Neural crest cell (in vitro differentiated cells): Measurements from ENCODE around the gene SCAMP5. TPM values are rescaled to one million over a fixed set of nuclear protein-coding genes. Genes with fewer than 3 reads are reported as not detected.

Experiments
- DNase-seq: peaks from one replicate; pipeline ENCODE4 v3.0.0; 2021; ENCODE audit warnings: low read depth, mixed read lengths, low spot score
- H3K27ac Mint-ChIP-seq: one replicate; pipeline ENCODE4 v1.8.0; 2021; ENCODE audit warnings: mild to moderate bottlenecking, mixed read lengths; ENCODE audit not compliant: unreplicated experiment
- H3K27me3 Mint-ChIP-seq: 2 replicates; pipeline ENCODE4 v1.8.0; 2021; ENCODE audit warnings: low read depth, mild to moderate bottlenecking, mixed read lengths
- H3K36me3 Mint-ChIP-seq: 2 replicates; pipeline ENCODE4 v1.8.0; 2021; ENCODE audit warnings: low read depth, mild to moderate bottlenecking, mixed read lengths
- H3K4me1 Mint-ChIP-seq: 2 replicates; pipeline ENCODE4 v1.8.0; 2021; ENCODE audit warnings: mixed read lengths
- H3K4me3 Mint-ChIP-seq: one replicate; pipeline ENCODE4 v1.8.0; 2021; ENCODE audit warnings: mild to moderate bottlenecking, mixed read lengths
- H3K9me3 Mint-ChIP-seq: 2 replicates; pipeline ENCODE4 v1.8.0; 2021; ENCODE audit warnings: mixed read lengths
- CTCF ChIP-seq: fragments of 200-600 bp; sonication (generic); conservative IDR thresholded peaks from 2 replicates; pipeline ENCODE4 v1.5.0; 2021; ENCODE audit warnings: antibody characterized with exemption, mild to moderate bottlenecking
- total RNA-seq: library from RNA; stranded (reverse); gene quantifications from 2 replicates; pipeline ENCODE4 v1.2.1, GENCODE V29; 2021

The SCAMP5 gene
- total RNA-seq, 1 donor from 2014 or later: 39.4 TPM

GRCh38 chr15:75030424-75030823, 35.1 kb downstream of the SCAMP5 start:
- H3K4me3 Mint-ChIP-seq: no peak overlapping the region
- H3K4me1 Mint-ChIP-seq: peaks cover 7% of the 10 kb centered on the region
- no peaks in the 10 kb centered on the region for H3K9me3 Mint-ChIP-seq
- H3K27me3 Mint-ChIP-seq: no peaks in the 10 kb centered on the region
- DNase-seq: no peak
- TF ChIP-seq CTCF: no peak
- peaks cover 4% of the 10 kb centered on the region for H3K36me3 Mint-ChIP-seq
- no peak overlapping the region for H3K27ac Mint-ChIP-seq

GRCh38 chr15:75031848-75032247, 36.5 kb downstream of the SCAMP5 start:
- DNase-seq: no peak
- Mint-ChIP-seq H3K27me3 (no peaks in the 10 kb centered on the region), H3K9me3 (no peaks in the 10 kb centered on the region), H3K4me1 (peaks cover 14% of the 10 kb centered on the region), H3K4me3 (no peak overlapping the region), H3K36me3 (peaks cover 8% of the 10 kb centered on the region), H3K27ac (no peak overlapping the region)
- no peak for TF ChIP-seq CTCF

- DNase-seq: no peak
- no peaks in the 10 kb centered on the region for H3K27me3 Mint-ChIP-seq
- H3K9me3 Mint-ChIP-seq: no peaks in the 10 kb centered on the region
- H3K4me1 Mint-ChIP-seq: peaks cover 19% of the 10 kb centered on the region
- H3K36me3 Mint-ChIP-seq: peaks cover 8% of the 10 kb centered on the region
- TF ChIP-seq CTCF: no peak
- H3K4me3 Mint-ChIP-seq: no peak overlapping the region
- H3K27ac Mint-ChIP-seq: no peak overlapping the region
Observed at GRCh38 chr15:75032395-75032794, 37.0 kb downstream of the SCAMP5 start.

- Mint-ChIP-seq H3K9me3 (no peaks in the 10 kb centered on the region), H3K36me3 (peaks cover 12% of the 10 kb centered on the region), H3K27me3 (no peaks in the 10 kb centered on the region), H3K4me1 (peaks cover 28% of the 10 kb centered on the region), H3K4me3 (no peak overlapping the region), H3K27ac (no peak overlapping the region)
- no peak for DNase-seq
- TF ChIP-seq CTCF: no peak
Observed at GRCh38 chr15:75033809-75034208, 38.4 kb downstream of the SCAMP5 start.

- Mint-ChIP-seq H3K27ac (no peak overlapping the region), H3K4me1 (peaks cover 22% of the 10 kb centered on the region), H3K27me3 (no peaks in the 10 kb centered on the region), H3K36me3 (peaks cover 12% of the 10 kb centered on the region), H3K9me3 (no peaks in the 10 kb centered on the region), H3K4me3 (no peak overlapping the region)
- no peak for TF ChIP-seq CTCF
- no peak for DNase-seq
Observed at GRCh38 chr15:75034615-75035014, 39.3 kb downstream of the SCAMP5 start.

- Mint-ChIP-seq H3K36me3 (peaks cover 12% of the 10 kb centered on the region), H3K4me3 (no peak overlapping the region), H3K9me3 (no peaks in the 10 kb centered on the region), H3K4me1 (peaks cover 22% of the 10 kb centered on the region), H3K27ac (no peak overlapping the region), H3K27me3 (no peaks in the 10 kb centered on the region)
- TF ChIP-seq CTCF: no peak
- DNase-seq: no peak
Observed at GRCh38 chr15:75036212-75036616, 40.9 kb downstream of the SCAMP5 start.
